ENCODE results near the gene LAMB2. TPM values are rescaled to one million over a fixed set of nuclear protein-coding genes. Genes with fewer than 3 reads are reported as not detected.

Gene LAMB2
- polyA plus RNA-seq, 1 of the 3 experiments (the other 2 are of a cell fraction) = 332 TPM

- 77% methylated on average over 4 of the region's 6 CpGs for WGBS (ENCODE audit: low lambda C conversion rate)
- CTCF ChIA-PET = interaction anchor here (1.0 to 1.2 kb wide), 2 partner anchors 19 to 59 kb away, joined by 3 read pairs; no protein-coding TSS in a partner anchor
Observed at GRCh38 chr3:49111347-49111746, 21.5 kb downstream of the LAMB2 start.

GRCh38 chr3:49110780-49111179 lies 22.1 kb downstream of the LAMB2 start:
- TF ChIP-seq RXRA (IDR thresholded peaks at IDR 0.05; ENCODE audit: borderline replicate concordance, low read depth) = no peak
- no peak for TF ChIP-seq USF2 (IDR thresholded peaks at IDR 0.05; ENCODE audit: borderline replicate concordance, low read depth, low read length)
- no peak for TF ChIP-seq MAX (IDR thresholded peaks at IDR 0.05; ENCODE audit: low read depth)
- no peak for TF ChIP-seq REST (IDR thresholded peaks at IDR 0.05; ENCODE audit: low read depth, low read length)
- no peak for TF ChIP-seq TEAD4 (IDR thresholded peaks at IDR 0.05; ENCODE audit: borderline replicate concordance, insufficient read depth)
- TF ChIP-seq EP300 (IDR thresholded peaks at IDR 0.05; ENCODE audit: borderline replicate concordance in 1 of 2, low read depth in 1 of 2, low read length in 1 of 2) = no peak
- no peak for TF ChIP-seq SIN3A (IDR thresholded peaks at IDR 0.05; ENCODE audit: borderline replicate concordance, low read depth, low read length)
- no peak for TF ChIP-seq ZBTB33 (IDR thresholded peaks at IDR 0.05; ENCODE audit: borderline replicate concordance, low read depth)
- TF ChIP-seq ELF1 (IDR thresholded peaks at IDR 0.05) = no peak
- no peak for TF ChIP-seq FOXM1 (IDR thresholded peaks at IDR 0.05; ENCODE audit: low read depth)
- no peak for TF ChIP-seq EZH2phosphoT487 (IDR thresholded peaks at IDR 0.05; ENCODE audit: borderline replicate concordance, low read depth)
- no peak for TF ChIP-seq RFX5 (IDR thresholded peaks at IDR 0.05; ENCODE audit: low read length)
- TF ChIP-seq PBX3 (IDR thresholded peaks at IDR 0.05) = no peak
- no peak for TF ChIP-seq RCOR1 (IDR thresholded peaks at IDR 0.05; ENCODE audit: low read length)
- CTCF ChIA-PET = interaction anchor here (1.0 kb wide), 1 partner anchor 60 kb away, joined by 3 read pairs; no protein-coding TSS in a partner anchor
- Histone ChIP-seq H3K4me1 (ENCODE audit: control insufficient read depth in 1 of 2, insufficient read depth in 2 of 2, low read depth in 1 of 2, low read length in 1 of 2) (peaks cover 0 to 5% of the 10 kb centered on the region in 2 experiments; a peak in 1 of 4 replicates), H3F3A (replicated peaks; ENCODE audit: insufficient read depth) (no peaks in the 10 kb centered on the region), H3K9ac (no peak overlapping the region), H3K36me3 (replicated peaks in 1 of 2; ENCODE audit: control insufficient read depth in 1 of 2, insufficient read depth in 2 of 2, low read length in 1 of 2) (peaks cover 9 to 75% of the 10 kb centered on the region in 2 experiments), H3K27ac (ENCODE audit: low read depth in 2 of 2, low read length in 1 of 2) (no peak overlapping the region), H3K9me2 (no peaks in the 10 kb centered on the region), H3K4me2 (no peak overlapping the region), H3K27me3 (ENCODE audit: insufficient read depth) (no peaks in the 10 kb centered on the region), H4K20me1 (ENCODE audit: insufficient read depth) (no peaks in the 10 kb centered on the region), H2AFZ (ENCODE audit: low read depth) (no peak overlapping the region), H3K79me2 (ENCODE audit: insufficient read depth) (peaks cover 4% of the 10 kb centered on the region; the same call in 1 of the 2 replicates), H3K4me3 (ENCODE audit: low read depth in 2 of 2, low read length in 1 of 2) (no peak overlapping the region), H3K9me3 (no peaks in the 10 kb centered on the region)
- 100% methylated on average over 3 of the region's 13 CpGs for WGBS (ENCODE audit: low lambda C conversion rate)
- POLR2A ChIA-PET = interaction anchor here (1.5 kb wide), 1 partner anchor 10 kb away, joined by 3 read pairs; the partner anchor contains the start of gene USP19
- no peak for DNase-seq

More at GRCh38 chr3:49111347-49111746, 21.5 kb downstream of the LAMB2 start:
- Histone ChIP-seq H4K20me1 (ENCODE audit: insufficient read depth) (no peaks in the 10 kb centered on the region), H3K9me3 (no peaks in the 10 kb centered on the region), H2AFZ (ENCODE audit: low read depth) (no peak overlapping the region), H3K27me3 (ENCODE audit: insufficient read depth) (no peaks in the 10 kb centered on the region), H3K9ac (no peak overlapping the region), H3K4me2 (no peak overlapping the region), H3K4me3 (ENCODE audit: low read depth in 2 of 2, low read length in 1 of 2) (no peak overlapping the region), H3K4me1 (ENCODE audit: control insufficient read depth in 1 of 2, insufficient read depth in 2 of 2, low read depth in 1 of 2, low read length in 1 of 2) (peaks cover 0 to under 1% of the 10 kb centered on the region in 2 experiments; a peak in 1 of 4 replicates), H3K9me2 (no peaks in the 10 kb centered on the region), H3K27ac (ENCODE audit: low read depth in 2 of 2, low read length in 1 of 2) (no peak overlapping the region), H3K79me2 (ENCODE audit: insufficient read depth) (no peaks in the 10 kb centered on the region), H3K36me3 (replicated peaks in 1 of 2; ENCODE audit: control insufficient read depth in 1 of 2, insufficient read depth in 2 of 2, low read length in 1 of 2) (peaks cover 14 to 81% of the 10 kb centered on the region in 2 experiments), H3F3A (replicated peaks; ENCODE audit: insufficient read depth) (no peaks in the 10 kb centered on the region)
- POLR2A ChIA-PET = interaction anchor here (1.5 kb wide), 1 partner anchor 9 kb away, joined by 3 read pairs; the partner anchor contains the start of gene USP19
- TF ChIP-seq ELF1 (IDR thresholded peaks at IDR 0.05) (no peak), RFX5 (IDR thresholded peaks at IDR 0.05; ENCODE audit: low read length) (no peak), RXRA (IDR thresholded peaks at IDR 0.05; ENCODE audit: borderline replicate concordance, low read depth) (no peak), TAF1 (IDR thresholded peaks at IDR 0.05; ENCODE audit: borderline replicate concordance, low read depth, low read length) (no peak), JUND (IDR thresholded peaks at IDR 0.05) (no peak)
- DNase-seq = no peak
